HEK293 (cell line): ENCODE data around the gene GNAS-AS1.

Source experiments
- CTCF ChIA-PET: fragments of 350-600 bp; formaldehyde crosslinking; extraction: SDS; loops from one replicate; lab custom pipeline; 2021; ENCODE audit warnings: antibody characterized with exemption; lab: Yijun Ruan, JAX
- POLR2A ChIA-PET: fragments of 300-600 bp; formaldehyde crosslinking; extraction: SDS; loops from one replicate; lab custom pipeline; 2020; ENCODE audit warnings: antibody characterized with exemption, inconsistent platforms; lab: Yijun Ruan, JAX
- H3K27ac ChIP-seq: fragments of 200-500 bp; sonication (Bioruptor generic); 2 replicates; pipeline ENCODE4 v1.5.1; 2014; ENCODE audit warnings: low read depth, low read length, control low read depth, inconsistent platforms; ENCODE audit errors: extremely low read depth
- H3K36me3 ChIP-seq, 2 experiments: fragments of 200-500 bp in 1 of 2; sonication (Bioruptor generic) in 1 of 2; 1 replicate in 1 of 2; 2 replicates in 1 of 2; pipeline ENCODE4 v1.5.1; 2014 to 2017; ENCODE audit warnings: inconsistent platforms in 2 of 2, low read length in 2 of 2; ENCODE audit not compliant: control insufficient read depth in 2 of 2, insufficient read depth in 1 of 2
- H3K4me1 ChIP-seq: fragments of 200-500 bp; sonication (Bioruptor generic); 2 replicates; pipeline ENCODE4 v1.5.1; 2014; ENCODE audit warnings: mild to moderate bottlenecking, low read length, inconsistent platforms; ENCODE audit not compliant: control insufficient read depth, insufficient read depth
- H3K4me3 ChIP-seq: 2 replicates; pipeline ENCODE4 v1.5.1; 2011; ENCODE audit warnings: low read depth, mild to moderate bottlenecking, control low read depth, low read length, moderate library complexity
- H3K9me3 ChIP-seq: fragments of 200-500 bp; sonication (Bioruptor generic); 2 replicates; pipeline ENCODE4 v1.5.1; 2014; ENCODE audit warnings: low read depth, low read length, inconsistent platforms; ENCODE audit not compliant: control insufficient read depth, insufficient read depth
- ATF2 ChIP-seq: fragments of 450-650 bp; formaldehyde crosslinking; IDR thresholded peaks from 2 replicates; pipeline ENCODE4 v1.5.1; 2016; ENCODE audit warnings: missing biosample characterization, missing genetic modification characterization, low read depth
- GFI1B ChIP-seq: fragments of 450-650 bp; formaldehyde crosslinking; IDR thresholded peaks from 2 replicates; pipeline ENCODE4 v1.5.1; 2016; ENCODE audit warnings: missing biosample characterization, missing genetic modification characterization
- OVOL3 ChIP-seq: fragments of 450-650 bp; formaldehyde crosslinking; IDR thresholded peaks from 2 replicates; pipeline ENCODE4 v1.5.1; 2016; ENCODE audit warnings: missing biosample characterization, missing genetic modification characterization
- PRDM6 ChIP-seq: fragments of 450-650 bp; formaldehyde crosslinking; IDR thresholded peaks from 2 replicates; pipeline ENCODE4 v1.5.1; 2017; ENCODE audit warnings: missing biosample characterization, missing genetic modification characterization
- REPIN1 ChIP-seq: fragments of 450-650 bp; formaldehyde crosslinking; IDR thresholded peaks from 2 replicates; pipeline ENCODE4 v1.5.1; 2017; ENCODE audit warnings: missing biosample characterization, missing genetic modification characterization, low read depth
- SALL2 ChIP-seq: fragments of 450-650 bp; formaldehyde crosslinking; IDR thresholded peaks from 2 replicates; pipeline ENCODE4 v1.5.0; 2017; ENCODE audit warnings: missing biosample characterization, mild to moderate bottlenecking, missing genetic modification characterization, borderline replicate concordance
- YY1 ChIP-seq: fragments of 450-650 bp; formaldehyde crosslinking; IDR thresholded peaks from 2 replicates; pipeline ENCODE4 v1.5.1; 2018; ENCODE audit warnings: missing biosample characterization, missing genetic modification characterization
- ZBTB7A ChIP-seq: fragments of 450-650 bp; formaldehyde crosslinking; IDR thresholded peaks from 2 replicates; pipeline ENCODE4 v1.5.1; 2016; ENCODE audit warnings: low read depth, missing biosample characterization, missing genetic modification characterization
- ZEB2 ChIP-seq: fragments of 450-650 bp; formaldehyde crosslinking; IDR thresholded peaks from 2 replicates; pipeline ENCODE4 v1.5.1; 2016; ENCODE audit warnings: missing biosample characterization, missing genetic modification characterization
- ZFP69B ChIP-seq: fragments of 450-650 bp; formaldehyde crosslinking; IDR thresholded peaks from 2 replicates; pipeline ENCODE4 v1.5.1; 2016; ENCODE audit warnings: missing biosample characterization, missing genetic modification characterization
- ZNF138 ChIP-seq: fragments of 450-650 bp; formaldehyde crosslinking; IDR thresholded peaks from 2 replicates; pipeline ENCODE4 v1.5.1; 2016; ENCODE audit warnings: missing biosample characterization, missing genetic modification characterization, borderline replicate concordance
- ZNF211 ChIP-seq: fragments of 450-650 bp; formaldehyde crosslinking; IDR thresholded peaks from 2 replicates; pipeline ENCODE4 v1.5.1; 2016; ENCODE audit warnings: low read depth, missing biosample characterization, missing genetic modification characterization
- ZNF223 ChIP-seq: fragments of 450-650 bp; formaldehyde crosslinking; IDR thresholded peaks from 2 replicates; pipeline ENCODE4 v1.5.1; 2016; ENCODE audit warnings: missing biosample characterization, missing genetic modification characterization
- ZNF311 ChIP-seq: fragments of 450-650 bp; formaldehyde crosslinking; IDR thresholded peaks from 2 replicates; pipeline ENCODE4 v1.5.1; 2017; ENCODE audit warnings: missing biosample characterization, missing genetic modification characterization, borderline replicate concordance
- ZNF629 ChIP-seq: fragments of 450-650 bp; formaldehyde crosslinking; IDR thresholded peaks from 2 replicates; pipeline ENCODE4 v1.5.1; 2017; ENCODE audit warnings: missing biosample characterization, missing genetic modification characterization
- ZNF830 ChIP-seq: fragments of 450-650 bp; IDR thresholded peaks from 2 replicates; pipeline ENCODE4 v1.5.0; 2018; ENCODE audit warnings: missing biosample characterization, missing genetic modification characterization, low read depth, mild to moderate bottlenecking, moderate library complexity
- TF ChIP-seq, protein P1 (sequence below): fragments of 450-650 bp; formaldehyde crosslinking; IDR thresholded peaks from 2 replicates; pipeline ENCODE4 v1.5.1; 2017; ENCODE audit warnings: missing biosample characterization, missing genetic modification characterization
- TF ChIP-seq, protein P2 (sequence below): fragments of 450-650 bp; formaldehyde crosslinking; IDR thresholded peaks from 2 replicates; pipeline ENCODE4 v1.5.1; 2016; ENCODE audit warnings: missing biosample characterization, missing genetic modification characterization

Gene GNAS-AS1

GRCh38 chr20:58897488-58897887, 46.8 kb upstream of the GNAS-AS1 start:
- Histone ChIP-seq H3K27ac (no peak overlapping the region), H3K4me1 (peaks cover 29% of the 10 kb centered on the region), H3K36me3 (peaks cover 7 to 63% of the 10 kb centered on the region in 2 experiments), H3K9me3 (no peaks in the 10 kb centered on the region), H3K4me3 (no peak overlapping the region)
- TF ChIP-seq YY1 (tag by site-specific recombination) = no peak
- no peak for TF ChIP-seq ZNF629 (tag by site-specific recombination)
- TF ChIP-seq ZNF311 (tag by site-specific recombination) = no peak
- no peak for TF ChIP-seq ZNF138 (tag by site-specific recombination)
- TF ChIP-seq, protein P1, sequence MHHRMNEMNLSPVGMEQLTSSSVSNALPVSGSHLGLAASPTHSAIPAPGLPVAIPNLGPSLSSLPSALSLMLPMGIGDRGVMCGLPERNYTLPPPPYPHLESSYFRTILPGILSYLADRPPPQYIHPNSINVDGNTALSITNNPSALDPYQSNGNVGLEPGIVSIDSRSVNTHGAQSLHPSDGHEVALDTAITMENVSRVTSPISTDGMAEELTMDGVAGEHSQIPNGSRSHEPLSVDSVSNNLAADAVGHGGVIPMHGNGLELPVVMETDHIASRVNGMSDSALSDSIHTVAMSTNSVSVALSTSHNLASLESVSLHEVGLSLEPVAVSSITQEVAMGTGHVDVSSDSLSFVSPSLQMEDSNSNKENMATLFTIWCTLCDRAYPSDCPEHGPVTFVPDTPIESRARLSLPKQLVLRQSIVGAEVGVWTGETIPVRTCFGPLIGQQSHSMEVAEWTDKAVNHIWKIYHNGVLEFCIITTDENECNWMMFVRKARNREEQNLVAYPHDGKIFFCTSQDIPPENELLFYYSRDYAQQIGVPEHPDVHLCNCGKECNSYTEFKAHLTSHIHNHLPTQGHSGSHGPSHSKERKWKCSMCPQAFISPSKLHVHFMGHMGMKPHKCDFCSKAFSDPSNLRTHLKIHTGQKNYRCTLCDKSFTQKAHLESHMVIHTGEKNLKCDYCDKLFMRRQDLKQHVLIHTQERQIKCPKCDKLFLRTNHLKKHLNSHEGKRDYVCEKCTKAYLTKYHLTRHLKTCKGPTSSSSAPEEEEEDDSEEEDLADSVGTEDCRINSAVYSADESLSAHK (tag by site-specific recombination) = no peak
- TF ChIP-seq ZBTB7A (tag by site-specific recombination) = no peak
- no peak for TF ChIP-seq REPIN1
- no peak for TF ChIP-seq SALL2
- TF ChIP-seq OVOL3 (tag by site-specific recombination) = no peak
- CTCF ChIA-PET = interaction anchor here (0.7 kb wide), 1 partner anchor 125 kb away, joined by 4 read pairs; no protein-coding TSS in a partner anchor
- POLR2A ChIA-PET = interaction anchor here (1.5 to 2.0 kb wide), 2 partner anchors 9 to 89 kb away, joined by 3 to 6 read pairs; no protein-coding TSS in a partner anchor

- Histone ChIP-seq H3K9me3 (no peaks in the 10 kb centered on the region), H3K27ac (no peak overlapping the region), H3K4me3 (no peak overlapping the region), H3K4me1 (peaks cover 29% of the 10 kb centered on the region), H3K36me3 (peaks cover 7 to 57% of the 10 kb centered on the region in 2 experiments)
- ChIA-PET POLR2A (no interaction called here), CTCF (no interaction called here)
- TF ChIP-seq GFI1B (tag by site-specific recombination) = no peak
- no peak for TF ChIP-seq ZNF223 (tag by site-specific recombination)
- TF ChIP-seq ZNF211 (tag by site-specific recombination) = no peak
- TF ChIP-seq, protein P2, sequence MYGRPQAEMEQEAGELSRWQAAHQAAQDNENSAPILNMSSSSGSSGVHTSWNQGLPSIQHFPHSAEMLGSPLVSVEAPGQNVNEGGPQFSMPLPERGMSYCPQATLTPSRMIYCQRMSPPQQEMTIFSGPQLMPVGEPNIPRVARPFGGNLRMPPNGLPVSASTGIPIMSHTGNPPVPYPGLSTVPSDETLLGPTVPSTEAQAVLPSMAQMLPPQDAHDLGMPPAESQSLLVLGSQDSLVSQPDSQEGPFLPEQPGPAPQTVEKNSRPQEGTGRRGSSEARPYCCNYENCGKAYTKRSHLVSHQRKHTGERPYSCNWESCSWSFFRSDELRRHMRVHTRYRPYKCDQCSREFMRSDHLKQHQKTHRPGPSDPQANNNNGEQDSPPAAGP (tag by site-specific recombination) = no peak
- no peak for TF ChIP-seq ZEB2 (tag by site-specific recombination)
- peak; percentile 74 for TF ChIP-seq PRDM6 (tag by site-specific recombination)
- no peak for TF ChIP-seq ZFP69B (tag by site-specific recombination)
- TF ChIP-seq ATF2 (tag by site-specific recombination) = peak; percentile 81
- no peak for TF ChIP-seq ZNF830 (tag by site-specific recombination)
These were observed 46.1 kb upstream of the GNAS-AS1 start for GRCh38 chr20:58896820-58897219.
